GM21515 (cell line): ENCODE measurements around the gene SH3PXD2B.
"Not testable (repeated sequence)": the region's sequence is repeated elsewhere in the genome, so short reads cannot be mapped to it uniquely, and the experiment has no call there.

Experiments used
- ATAC-seq: cut with Tn5 transposase; IDR thresholded peaks from one replicate; pipeline ENCODE4 v1.9.1; 2021; ENCODE audit not compliant: unreplicated experiment

The SH3PXD2B gene

DNA sequence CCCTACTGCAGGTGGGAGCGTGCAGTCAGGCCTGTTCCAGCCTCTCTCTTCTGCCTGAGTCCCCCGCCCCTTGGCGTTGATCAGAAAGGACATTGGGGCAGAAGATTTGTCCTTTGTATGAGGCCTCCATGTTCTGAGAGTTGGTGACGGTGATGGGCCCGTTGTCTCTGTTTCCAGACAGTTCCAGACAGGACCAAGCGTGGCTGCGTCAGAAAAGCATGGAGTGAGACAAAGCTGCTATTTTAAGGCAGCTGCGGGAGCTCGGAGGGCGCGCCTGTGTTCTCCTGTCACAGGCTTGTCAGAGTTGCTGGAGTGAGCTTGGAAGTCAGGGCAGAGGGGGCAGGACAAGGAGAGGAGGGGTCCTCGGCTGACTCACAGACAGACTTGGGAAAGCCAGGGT, 32.1 kb upstream of the SH3PXD2B start:
- no peak for ATAC-seq

DNA sequence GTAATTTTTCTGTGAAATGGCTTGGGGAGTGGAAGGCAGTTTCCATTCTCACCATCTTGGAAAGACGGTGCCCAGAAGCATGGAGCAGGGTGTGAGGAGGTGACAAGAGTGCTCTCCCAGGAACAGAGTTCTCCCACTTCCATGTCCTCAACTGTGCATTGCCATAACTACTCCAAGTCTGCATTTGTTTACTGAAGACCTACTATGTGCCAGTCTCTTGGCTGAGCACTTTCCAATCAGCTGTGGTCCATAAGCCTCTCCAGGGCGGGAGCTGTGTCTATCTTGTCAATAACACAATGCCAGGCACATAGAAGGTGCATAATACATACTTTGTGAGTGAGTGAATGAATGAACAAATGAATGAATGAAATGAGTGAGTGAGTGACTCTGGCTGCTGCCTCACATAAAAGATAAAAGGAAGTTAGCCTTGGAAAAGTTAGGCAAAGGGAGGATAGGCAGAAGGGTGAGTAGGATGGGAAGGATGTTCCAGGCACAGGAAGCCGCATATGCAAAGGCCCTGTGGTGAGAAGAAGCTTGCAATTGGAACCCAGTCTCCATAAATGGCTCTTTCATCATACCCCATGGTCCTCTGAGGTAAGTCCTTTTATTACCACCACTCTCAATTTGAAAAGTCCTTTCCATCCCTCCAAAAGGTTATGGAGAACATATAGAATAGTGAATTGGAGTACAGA, 31.3 kb upstream of the SH3PXD2B start:
- ATAC-seq: no peak

DNA sequence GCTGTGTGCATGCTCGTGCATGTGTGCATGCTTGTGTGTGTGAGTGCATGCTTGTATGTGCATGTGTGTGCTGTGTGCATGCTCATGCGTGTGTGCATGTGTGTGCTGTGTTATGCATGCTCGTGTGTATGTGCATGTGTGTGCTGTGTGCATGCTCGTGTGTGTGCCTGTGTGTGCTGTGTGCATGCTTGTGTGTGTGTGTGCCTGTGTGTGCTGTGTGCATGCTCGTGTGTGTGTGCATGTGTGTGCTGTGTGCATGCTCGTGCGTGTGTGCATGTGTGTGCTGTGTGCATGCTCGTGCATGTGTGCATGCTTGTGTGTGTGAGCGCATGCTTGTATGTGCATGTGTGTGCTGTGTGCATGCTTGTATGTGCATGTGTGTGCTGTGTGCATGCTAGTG, 30.3 kb upstream of the SH3PXD2B start:
- no peak for ATAC-seq

DNA sequence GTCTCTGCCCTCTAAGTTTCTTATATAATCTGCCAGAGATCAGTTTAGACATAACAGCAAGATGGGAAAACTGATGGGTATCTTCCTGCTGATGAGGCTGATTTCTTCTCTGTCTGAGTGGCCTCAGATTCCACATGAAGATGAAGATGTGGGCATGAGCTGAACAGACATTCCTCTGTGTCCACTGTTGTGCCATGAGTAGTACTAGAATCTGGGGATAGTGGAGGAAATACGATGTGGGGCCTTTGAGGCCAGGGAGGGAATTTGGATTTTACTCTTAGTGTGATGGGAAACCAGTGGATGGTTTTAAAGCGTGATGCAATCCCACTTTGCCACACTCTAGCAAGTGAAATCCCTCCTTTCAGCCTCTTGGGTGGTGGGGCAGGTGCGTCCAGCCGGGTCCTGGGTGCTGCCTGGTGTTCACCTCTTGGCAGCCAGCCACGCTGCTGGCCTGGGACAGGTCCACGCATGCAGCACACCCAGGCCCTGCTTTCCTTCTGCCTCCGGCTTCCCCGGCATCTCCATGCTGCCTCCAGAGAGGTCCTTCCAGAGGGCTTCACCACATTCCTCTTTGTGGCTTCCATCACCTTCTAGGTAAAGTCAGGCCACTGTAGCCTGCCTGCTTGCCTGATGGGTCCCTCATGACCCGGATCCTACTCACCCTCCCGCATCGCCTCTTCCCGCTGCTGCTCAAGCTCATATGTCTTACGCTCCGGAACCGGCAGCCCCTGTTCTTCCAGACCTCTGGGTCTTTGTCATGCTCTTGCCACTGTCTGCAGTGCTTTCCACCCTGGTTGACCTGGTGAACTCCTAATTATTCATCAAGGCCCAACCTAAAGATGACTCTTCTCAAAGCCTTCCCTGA, 28.1 kb upstream of the SH3PXD2B start:
- no peak for ATAC-seq

DNA sequence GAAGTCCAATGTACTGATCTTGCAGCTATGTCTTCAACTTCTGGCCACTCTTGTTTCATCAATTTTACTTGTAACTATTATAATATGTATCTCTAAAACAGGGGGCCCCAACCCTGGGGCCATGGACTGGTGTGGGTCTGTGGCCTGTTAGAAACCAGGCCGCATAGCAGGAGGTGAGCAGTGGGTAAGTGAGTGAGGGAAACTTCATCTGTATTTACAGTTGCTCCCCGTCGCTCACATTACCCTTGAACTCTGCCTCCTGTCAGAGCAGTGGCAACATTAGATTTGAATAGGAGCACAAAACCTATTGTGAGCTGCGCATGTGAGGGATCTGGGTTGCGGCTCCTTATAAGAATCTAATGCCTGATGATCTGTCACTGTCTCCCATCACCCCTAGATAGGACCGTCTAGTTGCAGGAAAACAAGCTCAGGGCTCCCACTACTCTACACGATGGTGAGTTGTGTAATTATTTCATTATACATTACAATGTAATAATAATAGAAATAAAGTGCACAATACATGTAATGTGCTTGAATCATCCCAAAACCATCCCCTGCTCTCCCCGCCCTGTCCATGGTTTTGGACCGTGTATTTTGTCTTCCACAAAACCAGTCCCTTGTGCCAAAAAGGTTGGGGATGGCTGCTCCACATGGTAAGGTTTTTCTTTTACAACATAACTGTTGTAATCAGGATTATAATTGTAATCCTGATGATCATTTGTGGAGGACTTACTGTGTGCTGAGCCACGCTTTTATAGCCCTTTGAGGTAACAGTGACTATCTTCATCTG, 26.9 kb upstream of the SH3PXD2B start:
- ATAC-seq: no peak

DNA sequence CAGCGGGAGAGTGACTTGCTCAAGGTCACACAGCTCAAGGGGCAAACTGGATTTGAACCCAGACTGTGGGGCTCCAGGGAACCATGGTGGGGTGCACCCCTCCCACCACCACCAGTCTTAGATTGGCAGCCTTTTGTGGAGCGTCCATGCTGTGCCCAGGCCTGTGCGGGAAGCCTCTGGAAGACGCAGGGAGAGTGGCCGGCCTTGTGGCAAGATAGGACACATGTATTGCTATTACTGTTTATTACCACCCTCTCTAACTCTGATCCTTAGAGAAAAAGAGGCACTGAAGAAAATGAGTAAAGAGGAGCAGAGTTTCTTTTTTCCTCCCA, 25.4 kb upstream of the SH3PXD2B start:
- no peak for ATAC-seq

DNA sequence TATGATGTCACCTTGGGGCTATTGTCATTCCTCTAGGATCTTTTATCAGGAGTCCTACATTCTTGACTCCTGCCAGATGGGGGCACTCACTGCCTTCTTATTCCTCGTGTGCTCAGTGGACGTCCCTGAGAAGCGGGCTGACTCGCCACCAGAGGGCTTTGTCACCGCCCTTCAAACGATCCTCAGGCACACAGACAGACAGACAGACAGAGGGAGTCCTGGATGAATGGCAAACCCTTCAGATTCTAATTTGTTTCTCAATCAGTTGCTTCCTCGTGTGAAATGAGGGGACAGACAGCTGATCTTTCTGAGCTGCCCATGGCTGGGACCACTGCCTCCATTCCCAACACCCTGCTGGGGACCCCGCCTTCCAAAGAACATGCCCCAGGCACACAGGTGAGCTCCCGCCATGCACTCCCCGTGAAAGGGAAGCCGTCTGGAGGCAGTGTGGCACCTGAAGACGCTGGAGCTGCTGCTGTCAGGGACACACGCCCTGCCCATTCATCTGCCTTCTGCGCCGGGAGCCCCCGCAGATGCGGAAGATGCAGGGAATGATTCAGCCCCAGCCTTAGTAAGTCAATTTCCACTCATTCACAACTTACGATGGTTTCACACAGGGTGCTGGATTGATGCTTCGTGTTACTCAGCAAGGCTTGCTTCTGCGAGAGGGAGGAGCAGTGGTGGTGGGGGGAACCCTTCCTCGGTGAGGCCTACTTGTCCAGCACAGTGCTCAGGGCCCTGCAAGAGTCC, 24.9 kb upstream of the SH3PXD2B start:
- peak; percentile 52 for ATAC-seq

DNA sequence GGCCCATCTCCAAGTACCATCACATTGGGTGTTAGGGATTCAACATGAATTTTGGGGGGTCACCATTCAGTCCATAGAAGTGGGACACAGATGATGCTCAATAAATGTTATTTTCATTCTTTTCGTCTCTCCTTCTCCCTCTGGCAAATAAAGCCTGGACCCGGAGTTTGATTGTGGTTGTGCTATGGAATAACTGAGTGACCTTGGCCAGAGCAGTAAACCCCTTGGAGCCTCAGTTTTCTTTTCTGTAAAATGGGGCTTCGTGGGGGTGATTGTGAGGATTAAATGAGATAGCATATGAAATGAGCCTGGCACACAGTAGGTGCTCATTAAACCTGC, 24.3 kb upstream of the SH3PXD2B start:
- not testable (repeated sequence) for ATAC-seq

DNA sequence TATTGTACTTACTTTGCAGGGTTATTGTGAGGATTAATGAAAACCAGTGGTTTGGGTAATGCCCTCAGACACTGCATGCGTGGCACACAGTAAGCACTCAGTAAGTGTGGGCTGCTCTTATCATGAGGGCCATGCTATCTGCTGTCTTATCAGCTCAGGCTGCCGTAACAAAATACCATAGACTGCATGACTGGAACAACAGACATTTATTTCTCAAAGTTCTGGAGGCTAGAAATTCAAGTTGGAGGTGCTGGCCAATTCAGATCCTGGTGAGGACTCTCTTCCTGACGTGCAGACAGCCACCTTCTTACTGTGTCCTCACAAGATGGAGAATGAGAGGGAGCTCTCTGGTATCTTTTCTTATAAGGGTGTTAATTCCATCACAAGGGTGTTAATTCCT, 23.9 kb upstream of the SH3PXD2B start:
- no peak for ATAC-seq

DNA sequence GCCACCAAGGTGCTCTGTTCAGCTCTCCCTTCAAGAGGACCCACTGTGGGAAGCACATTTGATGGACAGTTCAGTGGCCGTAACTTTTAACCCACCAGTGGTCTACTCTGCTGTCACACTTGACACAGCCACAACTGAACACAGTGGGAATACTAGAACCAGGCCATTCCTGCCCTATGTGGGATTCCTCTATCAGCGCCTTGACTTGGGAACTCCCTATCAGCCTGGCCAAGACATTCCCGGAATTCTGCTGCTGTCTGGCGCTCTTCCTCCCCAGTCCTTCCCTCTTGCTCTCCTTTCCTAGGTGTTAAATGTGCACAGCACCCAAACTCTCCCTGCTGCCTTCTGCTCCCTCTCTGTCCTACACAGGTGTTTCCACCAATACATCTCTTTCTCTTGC, 23.1 kb upstream of the SH3PXD2B start:
- ATAC-seq: no peak

DNA sequence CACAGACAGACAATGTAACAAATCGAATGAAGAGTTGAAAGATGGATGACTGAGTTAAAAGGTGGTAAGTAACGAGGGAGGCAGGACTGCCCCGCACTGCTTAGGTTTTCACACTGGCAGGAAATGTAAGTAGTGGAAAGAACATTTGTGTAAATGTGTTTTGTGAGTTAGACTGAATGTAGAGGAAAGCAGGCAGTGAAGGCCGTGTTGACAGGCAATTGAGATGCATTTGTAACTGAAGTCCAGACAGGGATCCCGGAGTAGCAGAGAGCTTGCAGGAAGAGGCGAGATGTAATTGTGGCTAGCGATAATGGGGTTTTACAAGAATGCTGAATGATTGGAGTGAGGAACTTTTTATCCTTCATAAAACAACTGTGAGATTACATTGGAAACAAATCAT, 20.0 kb upstream of the SH3PXD2B start:
- ATAC-seq: no peak

DNA sequence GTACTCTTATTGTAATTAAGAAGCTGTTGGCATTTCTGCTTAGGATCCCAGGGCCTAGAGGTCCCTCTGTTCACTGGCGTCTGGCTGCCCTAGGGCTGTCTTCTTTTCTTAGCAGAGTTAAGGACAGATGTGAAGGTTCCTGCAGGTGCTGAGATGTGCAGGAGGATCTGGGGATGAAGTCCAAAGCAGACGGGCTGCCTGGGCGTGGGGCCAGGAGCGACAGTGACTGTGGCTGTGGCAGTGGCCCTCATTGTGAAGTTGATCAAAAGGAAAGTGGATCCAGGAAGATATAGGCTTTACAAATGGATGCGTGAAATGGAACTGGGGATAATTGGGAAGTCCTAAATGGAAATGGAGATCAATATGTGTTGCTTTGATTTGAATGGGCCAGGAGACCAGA, 19.1 kb upstream of the SH3PXD2B start:
- no peak for ATAC-seq

DNA sequence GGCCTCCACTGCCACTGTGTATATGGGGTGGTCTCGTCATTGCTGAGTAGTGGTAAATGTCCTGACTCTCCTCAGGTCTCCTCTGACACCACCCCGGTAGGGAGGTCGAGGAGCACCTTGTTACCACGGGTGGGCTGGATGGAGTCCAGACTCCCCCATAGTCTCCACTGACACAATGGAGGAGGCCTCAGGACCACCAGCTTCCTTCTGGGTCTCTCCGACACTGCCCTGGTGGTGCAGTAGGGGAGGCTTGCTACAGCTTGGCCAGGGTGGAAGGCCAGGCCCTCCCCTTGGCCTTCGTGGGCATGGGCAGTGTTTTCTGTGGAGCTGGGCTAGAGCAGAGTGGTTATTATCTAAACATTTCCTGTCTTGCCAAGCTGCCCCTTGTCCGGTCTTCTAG, 15.4 kb upstream of the SH3PXD2B start:
- ATAC-seq: no peak

DNA sequence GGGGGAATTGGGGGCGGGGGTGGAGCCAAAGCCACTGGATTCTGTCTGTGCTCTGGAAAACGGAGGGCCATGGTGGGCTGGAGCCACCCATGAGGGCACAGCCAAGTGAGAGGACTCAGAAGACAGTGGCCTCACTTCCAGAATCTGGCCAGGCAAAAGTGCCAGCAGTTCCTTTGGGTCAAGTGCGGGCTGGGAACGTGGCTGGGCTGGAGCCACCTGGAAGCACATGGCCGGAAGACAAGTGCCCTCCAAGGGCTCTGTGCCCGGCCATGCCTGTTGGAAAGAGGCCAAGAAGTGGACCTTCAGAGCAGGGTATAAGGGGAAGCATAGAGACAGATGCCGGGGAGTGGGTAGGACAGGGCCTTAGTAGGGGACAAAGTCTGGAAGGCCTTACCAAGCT, 11.7 kb upstream of the SH3PXD2B start:
- no peak for ATAC-seq

DNA sequence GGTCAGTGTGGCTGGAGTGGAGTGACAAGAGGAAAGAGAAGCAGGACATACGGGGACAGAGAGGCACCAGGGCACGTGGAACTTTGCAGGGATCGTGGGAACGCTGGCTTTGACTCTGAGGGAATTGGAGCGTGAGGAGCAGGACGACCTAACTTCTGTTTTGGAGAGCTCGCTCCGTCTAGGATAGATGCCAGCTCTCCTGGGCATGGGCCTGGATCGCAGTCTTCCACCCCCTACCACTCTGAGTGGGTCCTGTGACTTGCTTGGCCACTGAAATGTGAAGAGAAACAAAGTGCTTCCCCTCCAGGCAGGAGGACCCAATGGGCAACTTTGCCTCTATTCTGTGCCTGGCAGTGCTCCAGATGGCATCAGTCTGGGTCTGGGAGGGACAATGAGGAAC, 8.7 kb upstream of the SH3PXD2B start:
- ATAC-seq: no peak

DNA sequence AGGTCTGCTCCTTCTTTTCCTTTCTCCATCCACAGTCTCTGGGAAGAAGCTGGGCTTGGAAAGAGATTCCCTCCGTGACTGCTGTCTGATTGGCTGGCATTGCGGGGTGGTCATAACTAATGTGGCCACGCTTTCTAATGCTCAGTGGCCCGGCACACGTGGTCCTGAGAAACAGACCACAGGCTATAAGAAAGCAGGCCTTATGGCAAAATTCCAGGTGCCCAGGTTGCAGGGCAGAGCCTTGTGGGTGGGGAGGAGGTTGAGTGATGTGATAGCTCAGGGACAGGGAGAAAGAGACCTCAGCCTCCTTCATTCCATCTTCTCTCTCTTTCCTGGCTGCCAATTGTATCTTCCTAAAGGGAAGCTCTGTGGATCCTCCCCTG, 5.4 kb upstream of the SH3PXD2B start:
- ATAC-seq: no peak

DNA sequence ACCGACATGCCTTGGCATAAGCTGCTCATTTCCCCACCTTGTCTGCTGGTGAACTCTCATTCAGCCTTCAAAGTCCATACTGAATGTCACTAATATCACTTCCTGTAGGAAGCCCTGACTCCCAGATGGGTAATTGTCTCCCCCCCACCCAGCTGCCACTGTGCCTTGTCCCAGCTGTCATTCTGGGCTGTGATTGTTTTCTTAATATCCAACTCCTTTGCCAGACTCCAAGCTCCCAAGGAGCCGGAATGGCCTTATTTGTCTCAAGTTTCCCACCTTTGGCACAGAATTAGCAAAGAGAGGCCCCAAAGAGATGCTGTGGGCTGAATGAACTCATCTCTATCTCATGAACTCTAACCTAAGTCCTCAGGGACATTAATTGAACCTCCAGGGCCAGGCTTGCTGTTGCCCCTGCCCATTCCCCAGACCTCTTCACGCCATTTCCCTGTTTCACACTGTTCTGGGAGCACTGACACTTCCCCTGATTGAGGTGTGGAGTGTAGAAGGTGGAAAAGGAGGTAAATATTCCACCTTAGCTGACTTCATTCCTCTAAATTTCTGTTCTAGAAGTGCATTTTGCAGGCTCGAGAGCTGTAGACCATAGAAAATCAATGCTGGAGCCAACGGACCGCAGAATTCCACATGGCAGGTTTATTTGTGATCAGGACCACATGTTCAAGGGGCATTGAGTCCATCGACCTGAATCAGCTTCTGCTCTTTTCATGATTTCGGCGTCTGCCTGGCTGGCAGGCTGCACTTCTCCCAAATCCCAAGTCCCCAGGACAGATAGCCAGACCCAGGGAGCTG, 4.9 kb upstream of the SH3PXD2B start:
- no peak for ATAC-seq

DNA sequence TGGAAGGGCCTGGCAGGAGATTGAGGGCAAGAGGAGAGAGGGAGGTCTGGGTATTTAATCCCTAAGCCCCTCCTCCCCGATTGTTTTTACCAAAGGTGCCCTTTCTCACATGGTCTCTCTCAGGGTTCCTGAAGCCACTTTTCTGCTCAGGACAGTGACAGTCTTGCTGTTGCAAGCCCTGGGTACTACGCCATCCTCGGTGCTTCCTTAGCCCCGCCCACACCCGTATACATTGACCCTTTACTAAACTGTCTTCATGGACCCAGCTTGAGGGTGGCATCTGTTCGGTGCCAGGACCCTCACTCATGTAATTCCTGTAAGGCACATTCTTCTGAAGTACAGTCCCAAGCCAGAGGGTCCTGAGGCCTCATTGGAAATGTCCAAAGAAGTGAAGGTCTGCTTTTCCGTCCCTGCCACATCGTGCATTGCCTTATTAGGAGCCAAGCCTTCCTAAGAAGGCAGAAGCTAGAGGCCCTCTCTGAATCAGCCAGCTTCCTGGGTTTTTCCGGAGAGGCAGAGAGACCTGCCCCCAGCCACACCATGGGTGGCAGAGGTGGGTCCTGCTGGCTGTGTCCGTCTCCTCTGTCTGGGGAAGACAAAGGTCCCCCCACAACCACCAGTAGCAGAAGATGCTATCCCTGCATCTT, 1.9 kb upstream of the SH3PXD2B start:
- ATAC-seq: no peak

DNA sequence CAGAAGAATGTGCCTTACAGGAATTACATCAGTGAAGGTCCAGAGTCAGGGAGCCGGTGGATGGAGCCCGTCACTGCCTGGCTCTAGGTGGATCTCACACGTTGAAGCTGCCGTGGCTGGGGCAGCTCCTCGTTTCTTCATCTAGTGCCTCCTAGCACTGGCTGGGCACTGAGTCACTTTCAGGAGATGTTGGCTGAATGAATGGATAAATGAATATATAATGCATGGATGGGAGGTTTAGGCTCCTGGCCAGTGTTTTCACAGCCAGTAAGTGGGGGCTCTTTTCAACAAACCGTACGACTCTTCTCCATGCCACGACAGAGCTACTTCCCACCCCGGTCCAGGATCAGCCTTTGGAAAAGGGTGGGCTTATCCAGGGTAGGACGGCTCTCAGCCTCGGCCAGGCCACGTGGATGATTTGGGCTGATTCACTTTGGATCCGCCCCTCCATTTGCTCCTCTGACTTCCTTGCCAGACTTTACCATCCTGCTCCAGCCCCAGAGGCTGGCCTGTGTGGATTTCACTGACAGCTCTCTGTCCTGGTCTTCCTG, 1.3 kb upstream of the SH3PXD2B start:
- no peak for ATAC-seq

DNA sequence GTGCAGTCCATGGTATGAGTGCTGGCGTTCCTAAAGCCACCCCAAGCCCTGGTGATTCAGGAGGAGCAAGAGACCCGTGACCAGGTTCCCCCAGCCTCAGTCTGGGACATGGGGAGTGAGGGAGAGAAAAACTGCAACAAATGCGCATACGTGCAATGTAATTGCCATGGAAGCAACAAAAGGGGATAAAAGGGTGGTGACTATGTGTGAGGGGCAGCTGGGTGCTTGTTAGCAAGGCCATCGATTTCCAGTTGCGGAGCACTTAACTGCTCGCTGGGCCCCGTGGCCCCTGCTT, 709 bp upstream of the SH3PXD2B start:
- ATAC-seq: no peak
